HepG2 (cell line): Measurements from ENCODE around the gene OTX1. TPM values are rescaled to one million over a fixed set of nuclear protein-coding genes. Genes with fewer than 3 reads are reported as not detected.

ENCODE experiments used
- ATAC-seq: fragments of 200-7000 bp; cut with Tn5 transposase; 3 replicates; pipeline ENCODE4 v1.9.1; 2020; ENCODE audit warnings: mild to moderate bottlenecking, moderate library complexity
- BruUV-seq: library from RNA; stranded (reverse); fragments of 400-500 nt; replicated peaks from 2 replicates; lab custom pipeline; 2021; lab: Mats Ljungman, UMichigan
- CTCF ChIA-PET: fragments of 300-600 bp; formaldehyde crosslinking; extraction: SDS; loops from one replicate; lab custom pipeline; 2021; ENCODE audit warnings: low total read pairs, inconsistent platforms, low intra/inter-chr PET ratio; lab: Yijun Ruan, JAX
- POLR2A ChIA-PET: fragments of 350-600 bp; sonication (Branson Sonifier 250); formaldehyde crosslinking; loops from one replicate; lab custom pipeline; 2020; ENCODE audit warnings: antibody characterized with exemption, inconsistent platforms; lab: Yijun Ruan, JAX
- DNase-seq: peaks from one replicate; pipeline ENCODE4 v3.0.0-alpha.2; 2015; ENCODE audit warnings: low spot score
- FAIRE-seq: peaks from 3 replicates; lab custom pipeline; 2011; peaks lifted over from hg19 to GRCh38; lab: Jason Lieb, UNC
- H2AFZ ChIP-seq: one replicate; pipeline ENCODE4 v1.6.1; 2011; ENCODE audit warnings: low read length, inconsistent platforms
- H3K27ac ChIP-seq: fragments of 300-600 bp; 3 replicates; pipeline ENCODE4 v1.8.0; 2011; ENCODE audit warnings: mixed run types, mild to moderate bottlenecking, mixed read lengths, low read length, inconsistent platforms; ENCODE audit not compliant: insufficient read depth; ENCODE audit errors: extremely low read length
- H3K27me3 ChIP-seq, 2 experiments: fragments of 200-600 bp in 1 of 2; 2 replicates in 1 of 2; 3 replicates in 1 of 2; pipeline versions ENCODE4 v1.6.0 to v1.8.0; 2011; ENCODE audit warnings: low read length in 2 of 2, mild to moderate bottlenecking in 2 of 2, moderate library complexity in 2 of 2, inconsistent platforms in 1 of 2; ENCODE audit not compliant: insufficient read depth in 2 of 2, control insufficient read depth in 1 of 2
- H3K36me3 ChIP-seq, 2 experiments: fragments of 200-600 bp in 1 of 2; replicated peaks in 1 of 2; 2 replicates in 1 of 2; 3 replicates in 1 of 2; pipeline versions ENCODE4 v1.5.1 to v1.8.0; 2011; ENCODE audit warnings: low read length in 2 of 2, inconsistent platforms in 1 of 2; ENCODE audit not compliant: insufficient read depth in 2 of 2, control insufficient read depth in 1 of 2
- H3K4me1 ChIP-seq: 2 replicates; pipeline ENCODE4 v1.5.1; 2012; ENCODE audit warnings: low read length, inconsistent platforms; ENCODE audit not compliant: insufficient read depth
- H3K4me2 ChIP-seq: 2 replicates; pipeline ENCODE4 v1.6.0; 2011; ENCODE audit warnings: low read depth, low read length, inconsistent platforms
- H3K4me3 ChIP-seq, 3 experiments: fragments of 200-600 bp in 1 of 3; sonication (generic), shearing (Covaris generic) in 1 of 3; replicated peaks in 1 of 3; 2 replicates each; pipeline ENCODE4 v1.5.1; 2011 to 2016; ENCODE audit warnings: low read length in 3 of 3, inconsistent platforms in 2 of 3, low read depth in 2 of 3, mild to moderate bottlenecking in 2 of 3, control low read depth in 1 of 3, mixed read lengths in 1 of 3; ENCODE audit not compliant: insufficient read depth in 1 of 3
- H3K79me2 ChIP-seq: one replicate; pipeline ENCODE4 v1.6.1; 2011; ENCODE audit warnings: low read length, inconsistent platforms; ENCODE audit not compliant: insufficient read depth
- H3K9ac ChIP-seq: 2 replicates; pipeline ENCODE4 v1.6.0; 2011; ENCODE audit warnings: mild to moderate bottlenecking, low read depth, low read length, inconsistent platforms; ENCODE audit not compliant: insufficient read depth
- H3K9me3 ChIP-seq: 2 replicates; pipeline ENCODE4 v1.5.1; 2012; ENCODE audit warnings: mild to moderate bottlenecking, low read length
- H4K20me1 ChIP-seq: 2 replicates; pipeline ENCODE4 v1.6.0; 2011; ENCODE audit warnings: inconsistent platforms, mild to moderate bottlenecking, low read length, moderate library complexity; ENCODE audit not compliant: insufficient read depth
- ARHGAP35 ChIP-seq: sonication (generic); formaldehyde crosslinking; IDR thresholded peaks from 2 replicates; pipeline ENCODE4 v1.9.0; 2022; ENCODE audit warnings: mild to moderate bottlenecking, inconsistent platforms, moderate library complexity, missing genetic modification reagents, borderline replicate concordance
- DBP ChIP-seq: sonication (generic); formaldehyde crosslinking; IDR thresholded peaks from 2 replicates; pipeline ENCODE4 v1.4.0; 2020; ENCODE audit warnings: missing genetic modification reagents; ENCODE audit errors: not compliant biosample characterization
- MAFG ChIP-seq: sonication (generic); formaldehyde crosslinking; IDR thresholded peaks from 2 replicates; pipeline ENCODE4 v1.5.1; 2020; ENCODE audit warnings: mild to moderate bottlenecking, missing genetic modification reagents
- MBNL3 ChIP-seq: fragments of 250-450 bp; sonication (Bioruptor Pico); conservative IDR thresholded peaks from 2 replicates; pipeline ENCODE4 v1.8.0; 2022; ENCODE audit warnings: mild to moderate bottlenecking, inconsistent platforms
- MTERF4 ChIP-seq: sonication (generic); formaldehyde crosslinking; IDR thresholded peaks from 2 replicates; pipeline ENCODE4 v1.8.0; 2023; ENCODE audit warnings: mild to moderate bottlenecking, missing genetic modification reagents
- MYC ChIP-seq: sonication (generic); formaldehyde crosslinking; IDR thresholded peaks from 2 replicates; pipeline ENCODE4 v1.9.0; 2021; ENCODE audit warnings: missing genetic modification reagents, borderline replicate concordance
- ZFP90 ChIP-seq: sonication (generic); formaldehyde crosslinking; IDR thresholded peaks from 2 replicates; pipeline ENCODE4 v1.8.0; 2022; ENCODE audit warnings: missing genetic modification reagents, mild to moderate bottlenecking, inconsistent platforms, borderline replicate concordance
- ZNF407 ChIP-seq: sonication (generic); formaldehyde crosslinking; IDR thresholded peaks from one replicate; pipeline ENCODE4 v1.5.1; 2020; ENCODE audit warnings: mild to moderate bottlenecking, missing genetic modification reagents; ENCODE audit errors: not compliant biosample characterization
- ZNF644 ChIP-seq: IDR thresholded peaks from 2 replicates; pipeline ENCODE4 v1.6.1; 2016; ENCODE audit warnings: low read depth
- ZNF772 ChIP-seq: sonication (generic); formaldehyde crosslinking; IDR thresholded peaks from 2 replicates; pipeline ENCODE4 v1.5.0; 2020; ENCODE audit warnings: mild to moderate bottlenecking, missing genetic modification reagents
- WGBS: methylation state at CpG from one replicate; pipeline ENCODE4 v1.1.6; 2017; ENCODE audit warnings: low lambda C conversion rate; 5-methylcytosine and 5-hydroxymethylcytosine counted together
- in situ Hi-C: cut with HindIII; loops from 2 replicates; pipeline ENCODE4 v1.10.0; 2017; ENCODE audit warnings: low pct_unique_long_range_greater_than_20kb; ENCODE audit not compliant: extremely low pct_ligation_motif_present
- intact Hi-C: fragments of 100-400 bp; cut with micrococcal nuclease; formaldehyde crosslinking; loops from one replicate; pipeline ENCODE4 v1.10.0; 2022; ENCODE audit not compliant: unreplicated experiment
- polyA plus RNA-seq, 8 experiments: library from polyadenylated mRNA; depleted of rRNA in 3 of 8; stranded (reverse) in 7 of 8; unstranded in 1 of 8; fragments of >200 nt; fragmentation: Illumina TruSeq in 4 of 8; extraction: Trizol in 4 of 8; gene quantifications; 2 replicates each; pipeline versions ENCODE4 v1.2.1 to v1.2.3, GENCODE V29; 2011 to 2016; ENCODE audit warnings: low read depth in 4 of 8, missing spikeins in 1 of 8, mixed read lengths in 1 of 8; ENCODE audit not compliant: insufficient read depth in 1 of 8
- total RNA-seq, 5 experiments: library from RNA; depleted of rRNA; stranded (reverse); fragments of >200 nt; fragmentation: Illumina TruSeq; extraction: Trizol; gene quantifications; 2 replicates each; pipeline ENCODE4 v1.2.3, GENCODE V29; 2016; ENCODE audit warnings: low read depth in 1 of 5

OTX1 gene
- total and polyA plus RNA-seq, 2 of the 13 experiments (the other 11 are each of a cell fraction or from before 2014, with no cell fraction given), result 1.0 to 5.0 TPM

- Histone ChIP-seq H3K4me3 (peak overlapping the region in 1 of 3 experiments; percentile 98; a peak in 1 of 6 replicates), H3K9ac (0 out of 2 replicates have a peak overlapping the region, but pooled peaks have one; percentile 90), H3K79me2 (peaks cover 8% of the 10 kb centered on the region), H3K27ac (no peak overlapping the region), H3K4me1 (peaks cover 30% of the 10 kb centered on the region), H3K27me3 (no peaks in the 10 kb centered on the region; a peak in 1 of 5 replicates), H3K4me2 (peak overlapping the region; percentile 76), H4K20me1 (no peaks in the 10 kb centered on the region), H2AFZ (no peak overlapping the region), H3K9me3 (no peaks in the 10 kb centered on the region), H3K36me3 (peaks cover 20 to 50% of the 10 kb centered on the region in 2 experiments)
- in situ Hi-C loops, result loop anchor here (25.0 kb wide), 1 partner anchor 640 kb away; no protein-coding TSS in a partner anchor
- BruUV-seq, result no TSS peak
- CTCF ChIA-PET, result no interaction called here
- intact Hi-C loops, result no loop called here
- no peak for ATAC-seq
- FAIRE-seq, result no peak
- 95% methylated on average over 27 of the region's 27 CpGs for WGBS
- no peak for DNase-seq
- POLR2A ChIA-PET, result no interaction called here
- TF ChIP-seq ZNF407 (CRISPR knock-in tag) (no peak), ZFP90 (CRISPR knock-in tag) (no peak), ARHGAP35 (no peak), MYC (no peak), DBP (CRISPR knock-in tag) (no peak), ZNF772 (peak; percentile 18; the same call in 1 of the 2 replicates), MAFG (no peak), MTERF4 (CRISPR knock-in tag) (0 out of 2 replicates have a peak, but pooled peaks have one; percentile 62), ZNF644 (CRISPR knock-in tag) (no peak), MBNL3 (CRISPR knock-in tag) (no peak)
Measured at GRCh38 chr2:63052411-63053080, 1.9 kb downstream of the OTX1 start.
